Ramos (cell line): ENCODE measurements around the gene PHYKPL.
"Not testable (repeated sequence)": the region's sequence is repeated elsewhere in the genome, so short reads cannot be mapped to it uniquely, and the experiment has no call there.

Source experiments
- in situ Hi-C: fragments of 300-500 bp; cut with MboI; formaldehyde crosslinking; loops from one replicate; pipeline ENCODE4 v1.14.3; 2022; ENCODE audit warnings: low sequenced_read_pairs; ENCODE audit not compliant: unreplicated experiment

Gene PHYKPL

GRCh38 chr5:178210073-178210535 is 22.5 kb downstream of the PHYKPL start:
- in situ Hi-C loops, result no loop called here

- in situ Hi-C loops, result no loop called here
These were observed 23.1 kb downstream of the PHYKPL start for GRCh38 chr5:178209334-178210072.

DNA sequence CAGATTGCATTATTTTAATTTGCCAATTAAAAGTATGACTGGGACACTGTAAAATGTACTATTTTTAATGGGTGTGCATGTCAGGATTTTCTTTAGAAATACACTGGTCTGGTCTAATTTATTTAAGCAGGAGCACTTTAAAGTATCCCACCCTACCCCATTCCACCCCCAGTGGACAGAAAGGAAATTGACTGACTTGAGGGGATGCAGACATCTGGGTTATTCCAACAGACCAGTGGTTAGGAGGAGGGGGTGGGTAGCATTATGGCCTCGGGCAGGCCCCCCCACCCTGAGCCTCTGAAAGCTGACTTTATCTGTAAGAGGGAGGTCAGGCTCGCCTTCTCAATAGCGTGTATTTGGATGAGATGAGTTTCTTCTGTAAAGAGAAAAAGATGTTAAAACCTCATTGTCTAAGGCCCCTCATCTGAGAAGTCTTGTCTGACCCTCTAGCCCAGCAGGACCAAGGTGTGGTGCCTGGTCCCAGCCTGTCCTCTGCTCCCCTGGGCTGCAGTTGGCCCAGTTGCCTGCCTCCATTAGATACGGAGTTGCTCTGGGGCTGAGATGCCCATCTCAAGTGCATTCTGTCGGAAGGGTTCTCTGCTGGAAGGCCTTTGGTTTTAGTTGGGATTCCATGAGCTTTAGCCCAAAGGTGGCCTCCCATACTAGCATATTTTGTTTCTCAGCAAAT is 23.9 kb downstream of the PHYKPL start:
- in situ Hi-C loops, result no loop called here

GRCh38 chr5:178207917-178208280 is 24.7 kb downstream of the PHYKPL start:
- in situ Hi-C loops, result no loop called here

DNA sequence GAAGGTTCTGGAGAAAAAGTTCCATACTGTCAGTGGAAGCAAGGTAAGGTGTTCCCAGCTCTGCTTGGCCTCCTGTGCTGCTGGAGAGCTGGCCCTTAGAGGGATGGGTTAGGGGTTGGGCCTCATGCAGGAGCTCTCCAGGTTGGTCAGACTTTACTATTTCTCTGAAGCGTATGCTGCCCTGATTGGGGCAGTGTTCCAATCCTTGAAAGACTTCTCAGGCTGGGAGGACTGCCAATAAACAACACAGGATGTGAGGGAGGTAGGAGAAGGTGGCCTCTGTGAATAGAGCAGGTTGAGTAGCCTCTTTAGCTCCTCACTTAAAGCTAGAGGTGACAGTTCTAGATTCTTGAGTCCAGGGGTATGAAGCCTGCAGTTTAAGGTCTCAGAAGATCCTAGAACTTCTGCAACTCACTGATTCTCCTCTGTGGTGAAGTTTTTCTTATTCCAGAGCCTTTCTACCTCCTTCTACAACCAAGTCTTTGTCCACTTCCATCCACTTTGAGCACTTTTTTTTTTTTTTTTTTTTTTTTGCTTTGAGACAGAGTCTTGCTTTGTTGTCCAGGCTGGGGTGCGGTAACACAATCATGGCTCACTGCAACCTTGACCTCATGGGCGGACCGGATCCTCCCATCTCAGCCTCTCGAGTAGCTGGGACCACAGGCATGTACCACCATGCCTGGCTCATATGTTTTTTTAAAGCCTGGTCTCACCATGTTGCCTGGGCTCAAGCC is 25.3 kb downstream of the PHYKPL start:
- in situ Hi-C loops, result no loop called here

GRCh38 chr5:178206166-178207101 is 26.2 kb downstream of the PHYKPL start:
- in situ Hi-C loops, result no loop called here

DNA sequence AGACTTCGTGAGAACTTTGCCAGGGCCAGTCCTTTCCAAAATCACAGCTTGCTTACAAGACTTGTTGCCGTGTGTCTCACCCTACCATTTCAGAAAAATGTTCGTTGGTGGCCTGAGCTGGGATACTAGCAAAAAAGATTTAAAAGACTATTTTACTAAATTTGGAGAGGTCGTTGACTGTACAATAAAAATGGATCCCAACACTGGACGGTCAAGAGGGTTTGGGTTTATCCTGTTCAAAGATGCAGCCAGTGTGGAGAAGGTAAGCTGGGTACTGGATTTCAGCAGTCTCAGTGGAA is 26.9 kb downstream of the PHYKPL start:
- in situ Hi-C loops, result no loop called here

- in situ Hi-C loops, result no loop called here
These were observed 27.5 kb downstream of the PHYKPL start for GRCh38 chr5:178204935-178205748.

GRCh38 chr5:178204182-178204934 is 28.2 kb downstream of the PHYKPL start, which contains the start of gene HNRNPAB:
Gene HNRNPAB, plus strand, starts transcription at chr5:178204533. Its CDS starts 305 bp downstream, at chr5:178204838.
- in situ Hi-C loops, result no loop called here

- in situ Hi-C loops, result no loop called here
These were observed 28.9 kb downstream of the PHYKPL start for GRCh38 chr5:178203670-178204181.

DNA sequence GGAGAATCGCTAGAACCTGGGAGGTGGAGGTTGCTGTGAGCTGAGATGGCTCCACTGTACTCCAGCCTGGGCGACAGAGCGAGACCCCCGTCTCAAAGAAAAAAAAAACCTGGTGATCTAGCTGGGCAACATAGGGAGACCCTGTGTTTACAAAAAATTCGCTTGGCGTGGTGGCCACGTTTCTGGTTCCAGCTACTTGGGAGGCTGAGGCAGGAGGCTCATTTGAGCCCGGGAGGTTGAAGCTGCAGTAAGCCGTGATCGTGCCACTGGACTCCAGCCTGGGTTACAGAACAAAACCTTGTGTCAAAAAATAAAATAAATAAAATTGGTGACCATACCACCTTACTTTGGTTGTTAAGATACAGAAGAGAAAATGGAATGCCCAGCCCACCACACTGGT is 30.1 kb downstream of the PHYKPL start:
- in situ Hi-C loops, result no loop called here

- in situ Hi-C loops, result no loop called here
These were observed 30.7 kb downstream of the PHYKPL start for GRCh38 chr5:178201927-178202235.

- in situ Hi-C loops, result no loop called here
These were observed 31.2 kb downstream of the PHYKPL start for GRCh38 chr5:178201221-178201926.

DNA sequence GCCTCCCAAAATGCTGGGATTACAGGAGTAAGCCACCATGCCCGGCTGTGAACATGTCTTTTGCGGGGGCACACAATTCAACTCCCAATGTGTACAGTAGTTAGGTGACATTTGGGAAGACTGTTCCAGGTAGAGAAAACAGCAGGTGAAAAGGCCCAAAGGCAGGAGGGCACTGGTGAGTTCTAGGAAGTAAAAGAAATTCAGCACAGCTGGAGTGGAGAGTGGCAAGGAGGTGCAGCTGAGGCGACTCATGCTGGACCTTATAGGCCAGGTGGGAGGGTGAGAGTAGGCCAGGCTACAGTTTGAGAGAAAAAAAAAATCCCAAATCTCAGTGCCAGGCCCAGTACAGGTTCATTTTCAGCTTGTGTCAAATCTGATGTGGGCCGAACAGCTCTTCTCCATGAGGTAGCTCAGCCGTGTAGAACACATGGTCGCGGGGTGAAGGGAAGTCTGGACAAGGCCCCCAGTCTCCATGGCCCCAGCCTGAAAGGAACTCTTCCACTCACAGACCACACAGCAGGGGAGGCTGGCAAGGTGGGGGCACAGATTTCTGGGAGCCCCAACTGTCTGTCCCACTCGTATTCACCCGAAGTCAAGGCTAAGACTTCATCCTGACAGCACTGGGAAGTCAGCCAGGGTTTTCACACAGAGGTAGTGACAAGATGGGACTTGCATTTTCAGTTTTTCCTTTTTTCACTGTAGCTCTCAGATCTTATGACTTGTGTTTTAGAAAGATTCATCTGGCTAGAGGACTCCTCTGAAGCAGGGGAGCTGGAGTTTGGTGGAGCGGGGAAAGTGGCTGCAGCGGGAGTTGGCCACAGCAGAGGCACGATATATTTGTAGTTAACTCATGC is 32.8 kb downstream of the PHYKPL start:
- in situ Hi-C loops, result no loop called here

DNA sequence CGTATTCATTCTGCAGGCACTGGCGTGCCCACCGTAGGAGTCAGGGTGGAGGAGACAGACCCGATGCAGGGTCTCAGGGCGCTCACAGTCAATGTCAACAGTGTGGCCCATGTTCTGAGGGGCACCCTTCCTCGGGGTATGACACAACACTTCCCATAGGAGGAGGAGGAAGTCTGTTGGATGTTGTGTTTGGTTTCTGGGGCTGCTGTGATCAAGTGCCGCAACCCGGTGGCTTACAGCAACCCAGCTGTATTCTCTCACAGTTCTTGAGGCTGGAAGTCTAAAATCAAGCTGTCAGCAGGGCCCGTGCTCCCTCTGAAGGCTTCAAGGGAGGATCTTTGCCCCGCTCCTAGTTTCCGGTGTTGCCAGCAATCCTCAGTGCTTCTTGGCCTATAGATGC is 33.9 kb downstream of the PHYKPL start:
- in situ Hi-C loops, result no loop called here

DNA sequence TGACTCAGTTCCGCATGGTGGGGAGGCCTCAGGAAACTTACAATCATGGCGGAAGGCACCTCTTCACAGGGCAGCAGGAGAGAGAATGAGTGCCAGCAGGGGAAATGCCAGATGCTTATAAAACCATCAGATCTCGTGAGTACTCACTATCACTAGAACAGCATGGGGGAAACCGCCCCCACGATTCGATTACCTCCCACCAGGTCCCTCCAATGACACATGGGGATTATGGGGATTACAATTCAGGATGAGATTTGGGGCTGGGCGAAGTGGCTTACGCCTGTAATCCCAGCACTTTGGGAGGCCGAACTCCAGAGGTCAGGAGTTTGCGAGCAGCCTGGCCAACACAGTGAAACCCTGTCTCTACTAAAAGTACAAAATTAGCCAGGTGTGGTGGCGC is 34.5 kb downstream of the PHYKPL start:
- in situ Hi-C loops, result not testable (repeated sequence)

DNA sequence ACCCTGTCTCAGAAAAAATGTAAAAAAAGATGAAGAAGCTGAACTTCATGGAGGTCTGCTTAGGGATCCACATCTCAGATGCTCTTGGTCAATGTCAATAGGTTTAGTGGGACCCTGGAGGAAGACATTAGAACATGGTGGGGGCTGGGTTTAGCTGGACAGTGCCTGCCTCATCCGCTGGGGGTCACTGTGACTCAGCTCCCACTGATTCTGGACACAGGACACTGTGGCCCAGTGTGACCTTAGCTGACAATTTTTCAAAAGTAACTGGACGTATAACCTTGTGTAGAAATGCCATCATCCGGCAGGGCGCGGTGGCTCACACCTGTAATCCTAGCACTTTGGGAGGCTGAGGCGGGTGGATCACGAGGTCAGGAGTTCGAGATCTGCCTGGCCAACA is 35.6 kb downstream of the PHYKPL start:
- in situ Hi-C loops, result no loop called here
